Left forelimb (tissue), 1 donor: ENCODE results near the gene MRPS26.
"Not testable (repeated sequence)": the region's sequence is repeated elsewhere in the genome, so short reads cannot be mapped to it uniquely, and the experiment has no call there.

Source experiments
- DNase-seq: peaks from one replicate; pipeline ENCODE4 v3.0.0-alpha.2; 2018; ENCODE audit warnings: low spot score

The MRPS26 gene

DNA sequence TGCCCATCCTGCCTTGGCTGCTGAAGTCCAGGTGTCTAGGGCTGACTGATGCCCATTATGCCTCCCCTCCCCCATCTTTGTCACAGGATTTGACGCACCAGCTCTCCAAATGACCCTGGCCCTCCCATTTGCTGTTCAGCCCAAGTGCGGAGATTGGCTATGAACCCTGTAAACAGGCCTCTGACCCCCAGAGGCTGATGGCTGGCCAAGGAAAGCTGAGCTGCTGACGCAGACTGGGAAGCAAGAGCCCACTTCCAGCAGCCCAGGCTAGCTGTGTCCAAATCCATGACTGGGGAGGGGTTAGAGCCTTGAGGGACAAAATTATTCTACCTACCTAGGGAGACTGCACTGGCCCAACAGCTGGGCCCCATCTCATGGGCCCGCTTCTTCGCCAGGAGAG lies 3.2 kb upstream of the MRPS26 start:
- no peak for DNase-seq

DNA sequence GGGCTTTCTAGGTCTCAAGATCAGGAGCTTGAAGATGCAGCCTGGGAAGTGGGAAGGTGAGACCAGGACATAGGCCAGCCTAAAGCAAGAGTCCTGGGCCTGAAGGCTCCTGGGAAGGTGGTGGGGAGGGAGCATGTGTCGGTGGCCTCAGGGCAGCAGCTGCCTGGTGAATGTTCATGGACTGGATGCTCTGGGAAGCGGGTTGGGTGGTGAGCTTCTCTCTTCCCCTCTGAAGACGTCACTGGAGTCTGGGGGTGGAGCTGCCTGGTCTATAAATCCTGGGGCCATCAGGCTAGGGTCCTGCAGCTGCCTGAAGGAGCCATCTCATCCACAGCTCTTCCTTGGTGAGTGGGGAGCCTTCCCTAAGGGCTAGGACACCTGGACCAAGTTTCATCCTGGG lies 2.5 kb upstream of the MRPS26 start, which contains the start of gene GNRH2:
TSS of gene GNRH2 (plus strand) at position 301 of the 400 bp plus-strand sequence. CDS start 793 bp downstream, outside the sequence.
- no peak for DNase-seq

DNA sequence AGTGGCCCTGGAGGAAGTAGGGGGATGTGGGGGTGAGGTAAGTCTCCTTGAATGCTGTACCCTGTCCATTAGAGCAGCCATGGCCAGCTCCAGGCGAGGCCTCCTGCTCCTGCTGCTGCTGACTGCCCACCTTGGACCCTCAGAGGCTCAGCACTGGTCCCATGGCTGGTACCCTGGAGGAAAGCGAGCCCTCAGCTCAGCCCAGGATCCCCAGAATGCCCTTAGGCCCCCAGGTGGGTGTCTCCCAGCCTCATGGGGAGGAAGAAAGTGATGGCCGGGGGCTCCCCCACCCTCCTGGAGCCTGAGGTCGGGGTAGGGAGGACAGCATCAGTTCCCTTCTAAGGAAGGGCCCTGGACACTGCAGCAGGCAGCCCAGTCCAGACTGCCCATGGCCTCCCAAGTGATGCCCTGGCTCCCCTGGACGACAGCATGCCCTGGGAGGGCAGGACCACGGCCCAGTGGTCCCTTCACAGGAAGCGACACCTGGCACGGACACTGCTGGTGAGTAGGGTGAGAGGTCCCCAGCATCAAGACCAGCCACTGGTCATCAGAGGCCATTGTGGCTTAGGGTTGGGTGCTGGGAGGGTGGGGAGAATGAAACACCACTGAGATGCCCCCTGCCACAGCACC lies 1.4 kb upstream of the MRPS26 start:
- DNase-seq: no peak

DNA sequence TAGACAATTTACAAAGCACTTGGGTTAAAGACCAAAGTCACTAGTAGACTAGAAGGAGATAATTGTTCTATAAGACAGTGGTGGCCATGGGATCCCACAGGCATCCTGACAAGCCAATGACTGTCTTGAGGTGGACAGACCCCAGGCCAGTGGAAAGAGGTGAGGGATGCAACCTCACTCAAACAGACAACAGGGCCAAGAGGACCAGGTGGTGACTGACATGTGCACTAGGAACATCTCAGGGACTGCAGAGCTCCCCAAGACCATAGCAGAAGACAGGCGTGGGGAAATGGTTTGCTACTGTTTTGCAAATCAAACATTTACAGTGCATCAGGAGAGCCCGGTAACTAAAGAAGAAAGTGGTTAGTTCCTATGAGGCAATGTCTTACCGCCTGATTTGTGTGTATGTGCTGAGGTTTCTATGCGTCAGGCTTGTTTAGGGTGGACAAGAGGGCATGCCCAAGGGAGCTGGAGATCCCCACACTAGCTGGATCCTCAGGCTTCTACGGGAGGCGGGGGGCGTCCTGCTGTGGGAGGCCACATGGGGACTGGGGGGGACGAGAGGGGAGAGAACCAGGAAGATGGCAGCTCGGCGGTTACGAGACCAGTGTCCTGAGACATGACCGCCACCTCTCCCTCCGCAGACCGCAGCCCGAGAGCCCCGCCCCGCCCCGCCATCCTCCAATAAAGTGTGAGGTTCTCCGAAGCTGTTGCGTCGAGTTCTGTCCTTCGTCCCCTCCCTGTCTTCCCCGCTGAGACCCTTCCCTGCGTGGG lies 623 bp upstream of the MRPS26 start:
- DNase-seq: no peak

DNA sequence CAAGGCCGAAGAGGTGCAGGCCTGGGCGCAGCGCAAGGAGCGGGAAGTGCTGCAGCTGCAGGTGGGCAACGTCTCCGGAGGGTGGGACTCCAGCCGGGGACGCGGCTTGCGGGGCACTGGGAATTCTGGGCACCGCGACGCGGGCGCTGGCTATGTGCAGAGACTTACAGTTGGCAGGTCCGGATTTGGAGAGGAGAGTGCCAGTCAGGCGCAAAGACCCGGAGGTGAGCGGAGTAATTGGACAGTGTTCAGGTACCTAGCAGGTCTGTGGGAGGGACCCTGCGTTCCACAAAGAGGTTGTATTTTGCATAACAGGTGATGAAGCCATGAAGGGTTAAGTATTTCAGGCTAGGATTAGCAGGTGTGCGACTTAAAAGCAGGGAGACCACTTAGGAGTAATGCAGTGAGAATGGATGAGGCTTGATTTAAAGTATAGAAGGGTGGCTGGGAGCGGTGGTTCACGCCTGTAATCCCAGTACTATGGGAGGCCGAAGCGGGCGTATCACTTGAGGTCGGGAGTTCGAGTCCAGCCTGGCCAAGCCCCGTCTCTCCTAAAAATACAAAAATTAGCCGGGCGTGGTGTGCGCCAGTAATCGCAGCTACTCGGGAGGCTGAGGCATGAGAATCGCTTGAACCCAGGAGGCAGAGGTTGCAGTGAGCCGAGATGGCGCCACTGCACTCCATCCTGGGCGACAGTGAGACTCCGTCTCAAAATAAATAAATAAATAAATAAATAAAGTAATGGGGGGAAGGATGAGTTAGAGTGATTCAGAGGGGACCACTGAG lies 1.0 kb downstream of the MRPS26 start:
- no peak for DNase-seq

DNA sequence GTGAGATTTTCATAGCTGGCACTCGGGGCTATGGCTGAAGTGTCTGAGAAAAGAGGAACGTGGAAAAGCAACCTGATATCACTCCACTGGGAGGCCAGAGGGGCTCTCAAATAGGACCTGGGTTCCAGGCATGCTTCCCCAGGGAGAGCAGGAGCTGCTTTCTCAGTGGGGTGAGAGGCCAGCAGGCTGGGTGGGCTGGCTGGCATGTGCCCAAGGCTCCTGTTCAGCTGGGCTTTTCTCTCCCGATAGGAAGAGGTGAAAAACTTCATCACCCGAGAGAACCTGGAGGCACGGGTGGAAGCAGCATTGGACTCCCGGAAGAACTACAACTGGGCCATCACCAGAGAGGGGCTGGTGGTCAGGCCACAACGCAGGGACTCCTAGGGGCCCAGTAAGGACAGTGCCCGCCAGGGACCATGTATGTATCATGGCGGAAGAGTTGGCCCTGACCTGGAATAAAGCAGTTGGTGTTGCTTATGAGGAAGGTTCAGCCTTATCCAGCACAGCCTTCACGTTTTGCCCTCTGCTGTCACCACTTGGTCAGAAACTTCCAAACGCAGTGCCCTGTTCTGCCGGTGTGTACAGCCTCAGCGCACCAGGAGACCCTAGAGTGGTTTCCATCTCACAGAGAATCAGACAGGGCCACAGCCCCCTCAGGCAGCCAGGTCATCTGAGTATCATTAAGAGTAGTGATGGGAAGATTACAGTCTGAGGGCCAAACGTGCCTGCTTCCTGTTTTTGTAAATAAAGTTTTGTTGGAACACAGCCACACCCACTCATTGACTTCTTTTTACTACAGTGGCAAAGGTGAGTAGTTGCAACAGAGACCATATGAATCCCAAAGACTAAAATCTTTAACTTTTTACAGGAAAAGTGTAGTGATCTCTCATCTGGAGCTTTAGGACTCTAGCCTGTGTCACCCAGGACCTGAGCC lies 1.9 kb downstream of the MRPS26 start:
- DNase-seq: no peak

DNA sequence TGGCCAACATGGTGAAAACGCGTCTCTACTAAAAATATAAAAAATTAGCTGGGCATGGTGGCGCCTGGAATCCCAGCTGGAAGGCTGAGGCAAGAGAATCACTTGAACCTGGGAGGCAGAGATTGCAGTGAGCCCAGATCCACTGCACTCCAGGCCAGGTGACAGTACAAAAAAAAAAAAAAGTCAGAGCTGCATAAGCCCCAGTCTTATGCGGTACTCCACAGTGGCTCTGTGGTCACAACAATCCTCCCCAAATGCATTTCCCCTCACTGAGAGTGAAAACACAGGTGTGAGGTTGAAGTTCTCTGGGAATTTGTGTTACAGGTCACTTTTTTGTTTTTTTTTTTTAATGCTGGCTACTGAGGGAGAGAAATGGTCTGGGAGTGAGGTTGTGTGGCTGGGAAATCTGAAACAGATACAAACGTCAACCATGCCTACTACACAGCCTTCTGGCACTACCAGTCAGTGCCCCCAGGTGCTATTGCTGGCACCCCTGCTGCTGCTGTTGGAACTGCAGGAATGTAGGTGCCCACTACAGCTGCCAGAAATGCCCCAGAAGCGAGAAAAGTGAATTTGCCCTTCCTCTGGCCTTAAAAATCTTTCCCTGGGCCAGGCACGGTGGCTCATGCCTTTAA lies 5.7 kb downstream of the MRPS26 start:
- DNase-seq: no peak

DNA sequence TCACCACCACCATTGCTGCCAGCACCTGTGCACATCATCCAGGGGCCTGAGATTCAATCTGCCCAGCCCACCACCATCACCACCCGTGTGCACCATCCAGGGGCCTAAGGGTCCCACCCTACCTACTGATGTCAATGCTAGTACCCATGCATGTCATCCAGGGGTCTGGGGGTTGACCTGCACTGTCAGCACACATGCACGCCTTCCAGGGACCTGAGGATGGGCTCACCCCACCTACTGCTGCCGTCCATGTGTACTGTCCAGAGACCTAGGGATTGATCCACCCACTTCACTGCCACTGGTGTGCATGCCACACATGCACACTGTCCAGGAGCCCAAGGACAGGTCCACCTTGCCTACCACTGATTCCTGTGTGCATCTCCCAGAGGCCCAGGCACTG lies 13.6 kb downstream of the MRPS26 start:
- DNase-seq: no peak

DNA sequence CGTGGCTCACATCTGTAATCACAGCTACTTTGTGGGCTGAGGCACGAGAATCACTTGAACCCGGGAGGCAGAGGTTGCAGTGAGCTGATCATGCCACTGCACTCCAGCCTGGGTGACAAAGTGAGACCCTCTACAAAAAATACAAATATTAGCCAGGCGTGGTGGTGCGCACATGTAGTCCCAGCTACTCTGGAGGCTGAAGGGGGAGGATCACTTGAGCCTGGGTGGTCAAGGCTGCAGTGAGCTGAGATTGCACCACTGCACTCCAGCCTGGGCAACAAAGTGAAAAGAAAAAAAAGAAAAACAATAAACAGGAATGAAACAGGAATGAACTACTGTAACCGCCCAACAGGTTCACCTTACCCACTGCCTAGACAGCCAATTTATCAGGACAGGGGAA lies 18.3 kb downstream of the MRPS26 start:
- DNase-seq: not testable (repeated sequence)

DNA sequence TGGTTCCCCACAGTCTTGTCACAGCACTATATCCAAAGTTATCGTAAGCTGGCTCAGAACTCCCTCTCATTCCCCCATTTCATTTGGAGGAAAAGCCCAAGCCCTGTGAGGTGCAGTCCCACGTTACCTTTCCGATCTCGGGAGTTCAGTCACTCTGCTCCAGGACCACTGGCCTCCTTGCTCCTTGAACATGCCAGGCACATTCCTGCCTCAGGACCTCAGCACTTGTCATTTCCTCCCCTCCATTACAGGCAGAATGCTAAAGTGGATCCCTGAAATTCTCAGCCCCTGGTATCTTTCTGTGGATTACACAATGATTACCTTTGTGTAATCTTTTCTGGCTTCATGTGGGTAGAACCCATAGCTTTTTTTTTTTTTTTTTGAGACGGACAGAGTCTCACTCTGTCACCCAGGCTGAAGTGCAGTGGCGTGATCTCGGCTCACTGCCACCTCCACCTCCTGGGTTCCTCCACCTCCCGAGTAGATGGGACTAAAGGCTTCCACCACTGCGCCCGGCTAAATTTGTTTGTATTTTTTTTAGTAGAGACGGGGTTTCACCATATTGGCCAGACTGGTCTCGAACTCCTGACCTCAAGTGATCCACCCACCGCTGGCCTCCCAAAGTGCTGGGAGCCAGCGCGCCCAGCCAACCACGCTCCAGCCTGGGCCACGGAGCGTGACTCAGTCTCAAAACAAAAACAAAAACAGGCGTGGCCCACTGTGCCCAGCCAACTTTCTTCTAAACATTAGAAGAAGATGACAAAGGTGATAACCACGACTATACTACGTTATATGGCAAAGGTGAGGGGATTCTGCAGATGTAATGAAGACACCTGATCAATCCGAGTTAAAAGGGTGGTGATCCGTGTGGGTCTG lies 21.5 kb downstream of the MRPS26 start:
- no peak for DNase-seq

DNA sequence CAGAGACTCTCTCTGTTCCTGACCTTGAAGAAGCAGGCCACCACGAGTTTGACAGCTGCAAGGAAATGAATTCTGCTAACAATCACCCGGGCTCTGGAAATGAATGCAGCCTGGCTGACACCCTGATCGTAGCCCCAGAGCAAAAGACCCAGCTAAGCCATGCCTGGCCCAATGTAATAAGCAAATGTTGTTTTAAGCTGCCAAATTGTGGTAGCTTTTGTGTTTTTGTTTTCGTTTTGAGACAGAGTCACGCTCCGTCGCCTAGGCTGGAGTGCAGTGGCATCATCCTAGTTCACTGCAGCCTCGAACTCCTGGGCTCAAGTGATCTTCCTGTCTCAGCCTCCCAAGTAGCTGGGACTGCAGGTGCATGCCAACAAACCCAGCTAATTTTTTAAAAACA lies 22.2 kb downstream of the MRPS26 start:
- DNase-seq: no peak

DNA sequence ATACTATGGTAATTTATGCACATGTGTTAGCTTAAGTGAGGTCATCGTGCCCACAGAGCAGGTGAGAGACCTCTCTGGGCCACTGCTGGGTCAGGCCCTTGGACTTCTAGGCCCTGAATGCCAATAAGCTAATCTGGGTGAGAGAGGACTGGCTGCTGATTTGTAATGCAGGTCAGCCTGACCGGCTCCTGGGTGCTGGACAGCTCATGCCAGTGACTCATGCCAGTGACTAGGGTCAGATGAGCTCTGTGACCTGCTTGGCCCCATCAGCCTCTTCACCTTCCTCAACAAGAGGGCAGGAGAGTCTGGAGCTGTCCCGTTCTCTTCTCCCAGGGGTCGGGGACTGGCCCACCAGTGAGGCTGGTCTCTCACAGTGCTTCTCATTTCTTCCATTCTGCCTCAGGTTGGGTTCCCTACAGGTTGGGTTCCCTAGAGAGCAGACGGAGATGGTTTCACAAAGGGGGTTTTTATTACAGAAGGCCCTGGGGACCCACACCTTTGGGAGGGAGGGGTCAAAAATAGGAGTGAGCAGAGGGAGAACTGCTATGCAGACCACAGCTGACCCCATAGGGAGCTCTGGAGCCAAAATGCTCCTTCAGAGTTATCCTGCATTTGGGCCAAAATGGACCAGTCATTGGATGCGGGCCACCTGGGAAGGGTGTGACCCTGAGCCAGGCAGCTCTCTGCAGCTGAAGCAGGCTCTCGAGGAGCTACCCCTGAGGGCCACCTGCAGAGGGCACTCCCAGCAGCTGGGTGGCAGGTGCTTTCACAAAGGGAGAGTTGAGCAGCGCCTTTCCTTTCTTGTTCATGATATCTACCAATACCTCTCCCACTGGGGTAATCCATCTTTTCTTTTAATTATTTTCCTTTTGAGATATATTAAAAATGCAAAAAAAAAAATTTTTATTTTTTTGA lies 23.4 kb downstream of the MRPS26 start:
- DNase-seq: no peak

DNA sequence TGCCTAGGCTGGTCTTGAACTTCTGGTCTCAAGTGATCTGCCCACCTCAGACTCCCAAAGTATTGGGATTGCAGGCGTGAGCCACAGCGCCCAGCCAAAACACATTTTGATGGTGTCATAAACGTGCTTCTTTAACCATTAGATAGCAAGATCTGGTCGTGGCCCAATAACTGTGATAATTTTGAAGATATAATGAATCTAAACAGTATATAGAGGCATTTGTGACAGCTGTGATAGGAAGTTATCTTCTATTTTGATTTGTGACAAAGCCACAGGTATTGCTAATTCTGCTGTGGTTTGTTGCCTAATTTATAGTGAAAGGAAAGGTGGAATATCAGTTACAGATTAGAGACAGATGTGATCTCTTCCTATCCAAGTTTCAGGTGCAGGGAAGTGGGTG lies 24.9 kb downstream of the MRPS26 start:
- no peak for DNase-seq

DNA sequence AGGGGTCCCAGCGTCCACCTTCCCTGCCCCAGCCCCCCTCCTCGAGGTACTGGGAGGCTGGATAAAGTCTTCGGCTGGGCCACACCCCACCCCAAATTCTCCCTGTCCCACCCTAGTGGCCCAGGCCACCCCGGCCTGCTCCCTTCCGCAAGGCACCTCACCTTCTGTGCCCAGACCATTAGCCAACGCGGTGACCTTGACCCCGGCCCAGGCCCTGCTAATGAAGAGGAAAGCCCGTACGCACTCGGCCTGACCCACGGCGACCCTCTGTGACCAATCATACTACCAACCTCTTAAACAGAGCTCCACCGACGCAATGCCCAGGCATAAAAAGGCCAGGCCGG lies 25.4 kb downstream of the MRPS26 start:
- no peak for DNase-seq

DNA sequence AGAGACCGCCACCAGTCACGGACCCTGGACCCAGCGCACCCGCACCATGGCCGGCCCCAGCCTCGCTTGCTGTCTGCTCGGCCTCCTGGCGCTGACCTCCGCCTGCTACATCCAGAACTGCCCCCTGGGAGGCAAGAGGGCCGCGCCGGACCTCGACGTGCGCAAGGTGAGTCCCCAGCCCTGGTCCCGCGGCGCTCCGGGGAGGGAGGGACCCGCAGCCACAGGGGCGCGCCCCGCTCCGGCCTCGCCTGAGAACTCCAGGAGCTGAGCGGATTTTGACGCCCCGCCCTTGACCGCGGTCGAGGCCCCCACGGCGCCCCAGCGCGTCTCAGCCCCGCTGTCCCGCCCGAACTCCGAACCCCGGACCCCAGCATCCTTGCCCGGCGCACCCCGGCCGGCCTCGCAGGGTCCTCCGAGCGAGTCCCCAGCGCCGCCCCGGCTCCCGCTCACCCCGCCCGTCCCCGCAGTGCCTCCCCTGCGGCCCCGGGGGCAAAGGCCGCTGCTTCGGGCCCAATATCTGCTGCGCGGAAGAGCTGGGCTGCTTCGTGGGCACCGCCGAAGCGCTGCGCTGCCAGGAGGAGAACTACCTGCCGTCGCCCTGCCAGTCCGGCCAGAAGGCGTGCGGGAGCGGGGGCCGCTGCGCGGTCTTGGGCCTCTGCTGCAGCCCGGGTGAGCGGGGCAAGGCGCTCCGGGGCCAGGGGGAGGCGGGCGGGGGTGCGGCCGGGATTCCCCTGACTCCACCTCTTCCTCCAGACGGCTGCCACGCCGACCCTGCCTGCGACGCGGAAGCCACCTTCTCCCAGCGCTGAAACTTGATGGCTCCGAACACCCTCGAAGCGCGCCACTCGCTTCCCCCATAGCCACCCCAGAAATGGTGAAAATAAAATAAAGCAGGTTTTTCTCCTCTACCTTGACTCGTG lies 26.0 kb downstream of the MRPS26 start, which contains the start of gene OXT:
TSS of gene OXT (plus strand) at position 11 of the 920 bp plus-strand sequence. CDS start at position 47, 36 bp downstream.
- DNase-seq: no peak

DNA sequence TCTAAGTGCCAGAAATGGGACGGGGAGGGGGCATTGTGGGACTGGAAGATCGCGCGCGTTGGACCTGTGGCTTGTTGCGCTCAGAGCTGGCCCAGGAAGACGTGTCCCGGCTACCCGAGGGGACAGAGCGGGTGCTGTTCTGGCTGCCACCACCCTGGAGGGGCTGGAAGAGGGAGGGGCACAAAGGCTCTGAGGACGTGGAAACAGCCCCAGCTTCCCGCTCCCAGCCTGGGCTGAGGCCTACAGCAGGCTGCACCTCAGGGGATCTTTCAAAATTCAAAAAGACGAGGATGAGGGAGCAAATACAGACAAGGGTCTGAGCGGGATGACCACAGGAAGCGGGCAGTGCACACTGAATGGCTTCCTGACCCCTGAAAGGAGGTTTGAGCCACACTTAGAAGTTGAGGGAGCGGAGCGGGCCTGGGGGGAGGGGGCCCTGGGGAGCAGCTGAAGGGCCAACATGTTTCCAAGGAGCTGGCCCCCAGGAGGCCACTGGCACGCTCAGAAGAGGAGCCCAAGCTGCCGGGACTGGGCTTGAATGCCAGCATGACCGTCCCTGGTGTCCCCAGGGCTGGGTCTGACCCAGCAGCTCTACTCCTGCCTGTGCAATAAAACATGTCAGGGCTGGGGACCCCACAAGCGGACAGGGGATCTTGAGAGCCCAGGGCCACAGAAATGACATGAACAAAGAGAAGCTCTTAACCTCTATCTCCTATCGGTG lies 26.8 kb downstream of the MRPS26 start:
- DNase-seq: no peak

DNA sequence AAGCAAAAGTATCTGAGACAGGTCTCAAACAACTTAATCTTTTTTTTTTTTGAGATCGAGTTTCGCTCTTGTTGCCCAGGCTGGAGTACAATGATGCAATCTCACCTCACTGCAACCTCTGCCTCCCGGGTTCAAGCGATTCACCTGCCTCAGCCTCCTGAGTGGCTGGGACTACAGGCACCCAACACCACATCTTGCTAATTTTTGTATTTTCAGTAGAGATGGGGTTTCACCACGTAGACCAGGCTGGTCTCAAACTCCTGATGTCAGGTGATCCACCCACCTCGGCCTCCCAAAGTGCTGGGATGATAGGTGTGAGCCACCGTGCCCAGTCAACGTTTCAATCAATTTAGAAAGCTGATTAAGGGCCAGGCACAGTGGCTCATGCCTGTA lies 27.4 kb downstream of the MRPS26 start:
- DNase-seq: not testable (repeated sequence)
